OCI-LY7 (cell line): ENCODE results near the gene CPEB1. TPM values are rescaled to one million over a fixed set of nuclear protein-coding genes. Genes with fewer than 3 reads are reported as not detected.

Source experiments
- BruUV-seq: library from RNA; stranded (reverse); fragments of 400-500 nt; replicated peaks from 2 replicates; lab custom pipeline; 2021; lab: Mats Ljungman, UMichigan
- CTCF ChIA-PET: fragments of 300-600 bp; sonication (Branson Sonifier 250); formaldehyde crosslinking; loops from one replicate; lab custom pipeline; 2022; ENCODE audit warnings: antibody characterized with exemption; ENCODE audit not compliant: unreplicated experiment; lab: Charles Lee
- POLR2A ChIA-PET: fragments of 300-600 bp; sonication (Branson Sonifier 250); formaldehyde crosslinking; loops from one replicate; lab custom pipeline; 2022; ENCODE audit warnings: antibody characterized with exemption; lab: Charles Lee
- DNase-seq: peaks from one replicate; pipeline ENCODE4 v3.0.0-alpha.2; 2015; ENCODE audit warnings: low spot score
- H2AFZ ChIP-seq: fragments of 200-600 bp; sonication (generic), shearing (Covaris generic); 2 replicates; pipeline ENCODE4 v1.6.1; 2014; ENCODE audit warnings: mild to moderate bottlenecking, antibody characterized with exemption, low read length, moderate library complexity
- H3K27ac ChIP-seq: fragments of 200-600 bp; sonication (generic); 2 replicates; pipeline ENCODE4 v1.5.1; 2014; ENCODE audit warnings: mixed run types, low read depth, mild to moderate bottlenecking, moderate library complexity, low read length, inconsistent platforms; ENCODE audit not compliant: poor library complexity, severe bottlenecking
- H3K36me3 ChIP-seq: fragments of 200-600 bp; sonication (generic); 2 replicates; pipeline ENCODE4 v1.6.1; 2014; ENCODE audit warnings: mild to moderate bottlenecking, antibody characterized with exemption, low read length, moderate library complexity, mixed read lengths; ENCODE audit not compliant: insufficient read depth
- H3K4me1 ChIP-seq: fragments of 200-600 bp; sonication (generic); 2 replicates; pipeline ENCODE4 v1.5.1; 2014; ENCODE audit warnings: mild to moderate bottlenecking, low read length; ENCODE audit not compliant: insufficient read depth, poor library complexity, severe bottlenecking
- H3K4me2 ChIP-seq: fragments of 200-600 bp; sonication (generic); 2 replicates; pipeline ENCODE4 v1.6.1; 2014; ENCODE audit warnings: mild to moderate bottlenecking, low read length
- H3K4me3 ChIP-seq: fragments of 200-600 bp; sonication (generic); 2 replicates; pipeline ENCODE4 v1.5.1; 2014; ENCODE audit warnings: mild to moderate bottlenecking, low read depth, low read length; ENCODE audit not compliant: poor library complexity, severe bottlenecking
- H3K79me2 ChIP-seq: fragments of 200-600 bp; sonication (generic); 2 replicates; pipeline ENCODE4 v1.6.1; 2016; ENCODE audit warnings: low read depth, mild to moderate bottlenecking, low read length, moderate library complexity, mixed read lengths; ENCODE audit not compliant: insufficient read depth
- H3K9me2 ChIP-seq: fragments of 200-600 bp; sonication (generic); 2 replicates; pipeline ENCODE4 v1.6.1; 2016; ENCODE audit warnings: mild to moderate bottlenecking, low read length, mixed read lengths; ENCODE audit not compliant: insufficient read depth
- H3K9me3 ChIP-seq: fragments of 200-600 bp; sonication (generic); 2 replicates; pipeline ENCODE4 v1.6.1; 2014; ENCODE audit warnings: mild to moderate bottlenecking, mixed run types, low read length, mixed read lengths
- H4K20me1 ChIP-seq: fragments of 200-600 bp; sonication (generic); 2 replicates; pipeline ENCODE4 v1.6.1; 2014; ENCODE audit warnings: mild to moderate bottlenecking, antibody characterized with exemption, low read length, moderate library complexity, mixed read lengths; ENCODE audit not compliant: insufficient read depth
- CTCF ChIP-seq: fragments of 200-600 bp; sonication (generic); conservative IDR thresholded peaks from 2 replicates; pipeline ENCODE4 v1.5.1; 2014; ENCODE audit warnings: mild to moderate bottlenecking, antibody characterized with exemption, low read length, moderate library complexity, mixed read lengths
- EZH2phosphoT487 ChIP-seq: fragments of 200-600 bp; sonication (generic); IDR thresholded peaks from 2 replicates; pipeline ENCODE4 v1.6.1; 2018; ENCODE audit warnings: low read depth, borderline replicate concordance, mild to moderate bottlenecking, mixed run types, antibody characterized with exemption, low read length, moderate library complexity, mixed read lengths
- intact Hi-C: fragments of 100-400 bp; cut with micrococcal nuclease; formaldehyde crosslinking; loops from one replicate; pipeline ENCODE4 v1.10.0; 2022; ENCODE audit not compliant: unreplicated experiment
- total RNA-seq, 2 experiments: library from RNA; depleted of rRNA in 1 of 2; stranded (reverse); fragments of >200 nt in 1 of 2; shearing (Covaris generic) in 1 of 2; gene quantifications; 2 replicates each; pipeline ENCODE4 v1.2.3, GENCODE V29; 2014 to 2022

Gene CPEB1
- total RNA-seq, 2 experiments from 2014 or later: not detected

- intact Hi-C loops: no loop called here
- H3K4me2 ChIP-seq: no peak overlapping the region
- no peaks in the 10 kb centered on the region for H4K20me1 ChIP-seq
- DNase-seq: no peak
- no peaks in the 10 kb centered on the region for H3K9me3 ChIP-seq
- H3K79me2 ChIP-seq: no peaks in the 10 kb centered on the region
- POLR2A ChIA-PET: interaction anchor here (0.5 kb wide), 1 partner anchor 285 kb away, joined by 3 read pairs; no protein-coding TSS in a partner anchor
- TF ChIP-seq CTCF: no peak
- no peak for TF ChIP-seq EZH2phosphoT487
- H3K36me3 ChIP-seq: no peaks in the 10 kb centered on the region
- CTCF ChIA-PET: no interaction called here
- no peak overlapping the region for H3K4me3 ChIP-seq
- H2AFZ ChIP-seq: no peak overlapping the region
- H3K27ac ChIP-seq: no peak overlapping the region
- H3K9me2 ChIP-seq: no peaks in the 10 kb centered on the region
- BruUV-seq: no TSS peak
- H3K4me1 ChIP-seq: peaks cover 4% of the 10 kb centered on the region
Measured at GRCh38 chr15:82662641-82663040, 15.5 kb upstream of the CPEB1 start.

- Histone ChIP-seq H4K20me1 (no peaks in the 10 kb centered on the region), H2AFZ (no peak overlapping the region), H3K27ac (no peak overlapping the region), H3K79me2 (no peaks in the 10 kb centered on the region), H3K4me1 (peaks cover 4% of the 10 kb centered on the region), H3K4me2 (no peak overlapping the region), H3K4me3 (no peak overlapping the region), H3K9me3 (no peaks in the 10 kb centered on the region), H3K36me3 (no peaks in the 10 kb centered on the region), H3K9me2 (no peaks in the 10 kb centered on the region)
- TF ChIP-seq CTCF (no peak), EZH2phosphoT487 (no peak)
- intact Hi-C loops: no loop called here
- DNase-seq: no peak
- no TSS peak for BruUV-seq
- ChIA-PET CTCF (no interaction called here), POLR2A (no interaction called here)
Measured at GRCh38 chr15:82660378-82660777, 13.2 kb upstream of the CPEB1 start.

GRCh38 chr15:82656641-82657266 lies 9.6 kb upstream of the CPEB1 start:
- ChIA-PET CTCF (no interaction called here), POLR2A (no interaction called here)
- H3K4me1 ChIP-seq: peaks cover 4% of the 10 kb centered on the region
- BruUV-seq: no TSS peak
- no peaks in the 10 kb centered on the region for H3K9me3 ChIP-seq
- no peaks in the 10 kb centered on the region for H3K9me2 ChIP-seq
- no peaks in the 10 kb centered on the region for H4K20me1 ChIP-seq
- H3K4me3 ChIP-seq: no peak overlapping the region
- no peak overlapping the region for H2AFZ ChIP-seq
- no peaks in the 10 kb centered on the region for H3K36me3 ChIP-seq
- no peak overlapping the region for H3K27ac ChIP-seq
- no peak for DNase-seq
- no peak for TF ChIP-seq EZH2phosphoT487
- H3K4me2 ChIP-seq: no peak overlapping the region
- H3K79me2 ChIP-seq: no peaks in the 10 kb centered on the region
- intact Hi-C loops: no loop called here
